GM18511 (cell line): ENCODE results near the gene SIL1.
"Not testable (repeated sequence)": the region's sequence is repeated elsewhere in the genome, so short reads cannot be mapped to it uniquely, and the experiment has no call there.

Experiments used
- ATAC-seq: cut with Tn5 transposase; IDR thresholded peaks from one replicate; pipeline ENCODE4 v1.9.1; 2021; ENCODE audit warnings: mild to moderate bottlenecking, moderate library complexity; ENCODE audit not compliant: unreplicated experiment

The SIL1 gene

DNA sequence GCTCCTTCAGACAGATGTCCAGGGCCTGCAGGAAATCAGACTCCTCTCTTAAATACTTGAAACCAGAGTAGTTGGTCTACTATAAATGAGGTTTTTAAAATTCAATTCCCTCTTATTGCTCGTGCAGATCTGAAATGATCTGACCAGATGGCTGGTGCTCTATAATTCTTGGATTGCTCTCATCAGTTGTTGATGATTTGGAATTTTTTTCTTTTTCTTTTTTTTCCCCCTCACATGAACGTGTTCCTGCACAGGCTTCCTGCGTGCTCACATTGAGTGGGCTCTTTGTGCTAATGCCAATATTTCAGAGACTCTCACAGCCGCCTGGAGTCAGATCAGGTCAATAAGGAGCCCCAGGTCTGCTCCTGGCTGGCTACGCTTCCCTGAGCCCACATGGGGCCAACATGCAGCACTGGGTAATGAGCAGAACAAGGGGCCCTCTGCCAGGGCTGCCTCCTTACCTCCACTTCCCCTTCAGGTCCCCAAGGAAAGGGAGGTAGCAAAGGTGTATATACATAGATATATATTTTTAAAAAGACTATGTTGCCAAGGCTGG is 82.0 kb downstream of the SIL1 start:
- ATAC-seq, result no peak

GRCh38 chr5:139113892-139114291 is 84.3 kb downstream of the SIL1 start:
- ATAC-seq, result no peak

DNA sequence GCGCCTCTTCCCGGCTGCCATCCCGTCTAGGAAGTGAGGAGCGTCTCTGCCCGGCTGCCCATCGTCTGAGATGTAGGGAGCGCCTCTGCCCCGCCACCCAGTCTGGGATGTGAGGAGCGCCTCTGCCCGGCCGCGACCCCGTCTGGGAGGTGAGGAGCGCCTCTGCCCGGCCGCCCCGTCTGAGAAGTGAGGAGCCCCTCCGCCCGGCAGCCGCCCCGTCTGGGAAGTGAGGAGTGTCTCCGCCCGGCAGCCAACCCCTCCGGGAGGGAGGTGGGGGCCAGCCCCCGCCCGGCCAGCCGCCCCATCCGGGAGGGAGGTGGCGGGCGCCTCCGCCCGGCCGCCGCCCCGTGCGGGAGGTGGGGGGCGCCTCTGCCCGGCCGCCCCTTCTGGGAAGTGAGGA is 85.8 kb downstream of the SIL1 start:
- ATAC-seq, result not testable (repeated sequence)

- ATAC-seq, result no peak
Observed at GRCh38 chr5:139110526-139111168, 87.5 kb downstream of the SIL1 start.

DNA sequence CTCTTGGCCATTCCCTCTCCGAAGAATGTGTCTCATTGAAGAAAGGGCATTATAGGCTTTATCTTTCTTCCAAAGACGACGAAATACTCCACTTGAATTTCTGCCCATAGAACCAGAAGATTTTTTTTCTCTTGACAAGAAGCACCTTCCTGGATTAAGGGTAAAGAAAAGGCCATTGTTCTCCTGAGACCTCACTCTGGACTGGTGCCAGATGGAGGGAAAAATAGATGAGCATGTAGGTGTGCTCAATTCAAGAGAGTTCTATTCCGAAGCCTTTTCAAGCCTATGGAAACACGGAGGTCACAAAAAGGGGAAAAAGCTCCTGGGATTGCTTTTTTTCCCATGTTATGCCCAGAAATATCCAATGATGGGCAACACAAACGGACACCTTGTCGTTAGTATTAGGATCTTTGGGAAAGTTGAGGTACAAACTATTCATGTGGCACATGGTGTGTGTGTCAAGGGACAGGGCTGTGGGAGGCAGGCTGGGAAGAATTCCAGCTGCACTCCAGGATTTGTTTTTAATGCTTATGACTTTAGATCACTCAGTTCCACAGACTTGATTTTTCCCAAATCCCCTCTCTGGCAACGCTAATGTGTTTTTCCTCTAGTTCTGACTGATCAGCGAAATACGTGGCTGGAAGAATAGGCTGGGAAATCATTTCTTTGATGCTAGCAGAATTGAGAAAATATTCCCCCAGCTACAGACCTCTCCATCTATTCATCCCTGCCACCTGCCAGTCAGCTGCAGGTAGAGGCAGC is 89.9 kb downstream of the SIL1 start:
- ATAC-seq, result no peak

- ATAC-seq, result no peak
Observed at GRCh38 chr5:139105621-139106071, 92.5 kb downstream of the SIL1 start.

DNA sequence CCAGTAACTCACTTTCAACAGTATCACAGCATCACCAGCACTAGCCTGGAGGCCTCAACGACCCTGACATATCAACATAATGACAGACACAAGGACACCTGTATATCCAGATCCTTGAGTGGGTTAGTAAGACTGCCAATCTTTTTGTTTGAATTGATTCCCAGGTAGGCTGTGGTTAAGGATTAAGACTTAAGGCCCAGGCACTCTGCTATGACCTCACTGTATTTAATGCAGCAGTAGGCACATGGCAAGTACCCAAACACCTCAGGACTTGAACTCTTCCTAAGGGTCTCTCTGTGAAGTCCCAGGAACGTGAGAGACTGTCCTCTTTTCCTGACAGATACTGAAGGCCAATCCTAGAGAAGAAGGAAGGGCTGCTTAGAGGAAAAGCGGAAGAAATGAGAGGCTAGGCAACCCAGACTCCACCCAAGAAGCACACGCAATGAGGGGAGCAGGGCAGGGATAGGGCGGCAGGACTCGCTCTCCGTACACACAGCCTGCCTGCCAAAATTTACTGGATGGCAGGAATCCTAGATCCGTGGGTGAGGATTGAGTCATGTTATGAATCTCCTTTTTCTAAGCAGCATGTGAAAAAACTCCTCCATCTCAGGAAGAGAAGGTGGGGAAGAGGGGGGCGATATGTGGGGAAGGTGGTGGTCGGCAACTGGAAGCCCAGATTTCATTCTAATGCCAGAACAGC is 93.4 kb downstream of the SIL1 start:
- ATAC-seq, result no peak

GRCh38 chr5:139103762-139104161 is 94.4 kb downstream of the SIL1 start:
- ATAC-seq, result no peak

- ATAC-seq, result no peak
Observed at GRCh38 chr5:139100825-139101224, 97.3 kb downstream of the SIL1 start.

- peak; percentile 97 for ATAC-seq
Observed at GRCh38 chr5:139094154-139095131, 103.7 kb downstream of the SIL1 start.

GRCh38 chr5:139092741-139093343 is 105.3 kb downstream of the SIL1 start:
- no peak for ATAC-seq

GRCh38 chr5:139091439-139092156 is 106.6 kb downstream of the SIL1 start:
- no peak for ATAC-seq

DNA sequence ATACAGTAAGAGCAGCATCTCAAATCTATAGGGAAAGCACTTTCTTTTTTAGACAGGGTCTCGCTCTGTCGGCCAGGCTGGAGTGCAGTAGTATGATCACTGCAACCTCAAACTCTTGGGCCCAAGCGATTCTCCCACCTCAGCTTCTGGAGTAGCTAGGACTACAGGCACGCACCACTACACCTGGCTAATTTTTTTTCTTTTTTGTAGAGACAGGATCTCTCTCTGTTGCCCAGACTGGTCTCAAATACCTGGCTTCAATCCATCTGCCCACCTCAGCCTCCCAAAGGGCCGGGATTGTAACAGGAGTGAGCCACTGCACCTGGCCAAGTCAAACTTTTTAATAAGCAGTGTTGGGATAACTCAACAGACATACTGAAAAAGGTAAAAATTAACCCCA is 107.6 kb downstream of the SIL1 start:
- no peak for ATAC-seq

- ATAC-seq, result no peak
Observed at GRCh38 chr5:139088024-139088423, 110.1 kb downstream of the SIL1 start.

DNA sequence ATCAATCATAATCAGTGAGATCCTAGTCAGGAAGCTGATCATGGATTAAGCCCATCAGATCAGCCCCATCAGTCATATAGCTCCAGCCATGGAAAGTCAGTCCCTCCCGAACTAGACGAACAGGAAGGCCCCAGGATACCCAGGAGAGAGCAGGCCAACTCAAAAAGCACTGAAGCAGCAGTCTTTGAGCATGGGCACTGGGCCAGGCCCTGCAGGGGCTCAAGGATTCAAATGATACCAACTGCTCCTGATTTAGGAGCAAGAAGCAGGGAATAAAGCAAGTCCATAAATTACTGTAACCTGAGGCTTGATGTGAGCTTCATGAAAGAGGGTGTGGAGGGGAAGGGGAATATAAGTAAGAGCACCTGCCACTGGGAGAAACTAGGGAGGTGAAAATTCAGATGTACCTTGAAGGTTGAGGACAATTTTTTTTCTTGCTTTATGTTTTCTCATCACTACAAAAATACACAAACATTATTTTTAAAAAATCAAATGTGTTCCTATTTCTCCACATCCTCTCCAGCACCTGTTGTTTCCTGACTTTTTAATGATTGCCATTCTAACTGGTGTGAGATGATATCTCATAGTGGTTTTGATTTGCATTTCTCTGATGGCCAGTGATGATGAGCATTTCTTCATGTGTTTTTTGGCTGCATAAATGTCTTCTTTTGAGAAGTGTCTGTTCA is 115.2 kb downstream of the SIL1 start:
- no peak for ATAC-seq

DNA sequence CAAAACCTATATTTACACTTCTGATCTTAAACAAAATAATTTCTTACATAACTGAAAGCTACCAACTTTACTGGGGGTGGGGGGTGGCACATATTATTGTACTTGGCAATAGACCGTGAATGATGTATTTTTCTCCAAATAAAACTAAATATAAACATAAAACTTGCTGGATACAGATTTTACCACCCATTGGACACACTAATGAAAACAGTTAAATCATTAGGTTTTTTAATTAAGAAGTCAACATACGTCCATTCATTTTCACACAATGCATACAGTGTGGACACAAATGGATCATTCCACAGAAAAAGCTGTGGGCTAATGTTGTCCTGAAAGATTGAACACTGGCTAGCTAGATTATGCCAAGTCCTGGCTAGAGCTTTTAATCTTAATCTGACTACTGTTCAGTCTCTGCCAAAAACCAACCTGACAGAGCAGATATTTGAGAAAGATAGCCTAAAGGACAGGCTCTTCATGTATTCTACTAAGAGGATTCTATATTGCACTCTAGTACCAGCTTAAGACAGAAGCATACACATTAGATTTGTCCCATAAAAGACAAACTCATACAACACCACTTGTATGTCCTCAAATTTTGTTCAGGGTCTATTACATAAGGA is 118.1 kb downstream of the SIL1 start:
- ATAC-seq, result no peak

GRCh38 chr5:139079225-139079990 is 118.8 kb downstream of the SIL1 start:
- ATAC-seq, result no peak

GRCh38 chr5:139078345-139078744 is 119.8 kb downstream of the SIL1 start:
- ATAC-seq, result no peak
